Measurements from ENCODE around the gene CHD9. TPM values are rescaled to one million over a fixed set of nuclear protein-coding genes. Genes with fewer than 3 reads are reported as not detected.
"Not testable (repeated sequence)": the region's sequence is repeated elsewhere in the genome, so short reads cannot be mapped to it uniquely, and the experiment has no call there.

Gene CHD9
- total RNA-seq, 1 experiment from 2014 or later, result 18.9 TPM

GRCh38 chr16:53036066-53036465, 18.7 kb upstream of the CHD9 start (continued):
- TF ChIP-seq ATF3 (IDR thresholded peaks at IDR 0.05) (no peak), JUND (IDR thresholded peaks at IDR 0.05) (no peak), CBX3 (IDR thresholded peaks at IDR 0.05; ENCODE audit: low read depth) (no peak), ZBTB33 (IDR thresholded peaks at IDR 0.05; ENCODE audit: extremely low read depth, insufficient replicate concordance, low read length) (no peak), POLR2AphosphoS5 (IDR thresholded peaks at IDR 0.05; ENCODE audit: low read depth, low read length) (no peak), EZH2 (IDR thresholded peaks at IDR 0.05) (no peak)

- H3K9me3 ChIP-seq (ENCODE audit: control insufficient read depth in 1 of 2, insufficient read depth in 1 of 2, low read depth in 1 of 2, low read length in 2 of 2); DNase-seq (ENCODE audit: low read depth, low spot score); CTCF ChIA-PET; H3K27me3 ChIP-seq (ENCODE audit: insufficient read depth, low read length); intact Hi-C loops (cut with micrococcal nuclease); H3K4me1 ChIP-seq (ENCODE audit: control insufficient read depth in 1 of 2, insufficient read depth in 2 of 2, low read length in 2 of 2); H3K4me3 ChIP-seq (replicated peaks in 1 of 2; ENCODE audit: low read depth in 1 of 2, low read length in 2 of 2); H3K4me2 ChIP-seq (ENCODE audit: low read length); RAD21 ChIA-PET (ENCODE audit: low non-redundant PET in 1 of 2, low total read pairs in 2 of 2, uncharacterized antibody in 2 of 2, unreplicated experiment in 2 of 2); BruUV-seq (replicated peaks); H3K36me3 ChIP-seq (ENCODE audit: control insufficient read depth in 1 of 2, insufficient read depth in 2 of 2, low read length in 2 of 2); H3K9me2 ChIP-seq (ENCODE audit: insufficient read depth); H3K9ac ChIP-seq (ENCODE audit: low read length); H3K79me2 ChIP-seq (ENCODE audit: insufficient read depth, low read length); ATAC-seq; H2AFZ ChIP-seq (ENCODE audit: low read depth, low read length, poor library complexity, severe bottlenecking); H3K27ac ChIP-seq (ENCODE audit: low read depth, low read length); H4K20me1 ChIP-seq (ENCODE audit: insufficient read depth); POLR2A ChIA-PET: not testable (repeated sequence)
Measured at GRCh38 chr16:53036711-53037110, 18.1 kb upstream of the CHD9 start.

- CTCF ChIA-PET, result no interaction called here
- no peak overlapping the region for H3K27ac ChIP-seq (ENCODE audit: low read depth, low read length)
- no peaks in the 10 kb centered on the region for H3K27me3 ChIP-seq (ENCODE audit: insufficient read depth, low read length)
- ATAC-seq (no peak), DNase-seq (ENCODE audit: low read depth, low spot score) (no peak)
- TF ChIP-seq EGR1 (IDR thresholded peaks at IDR 0.05; ENCODE audit: low read depth), result no peak
- no peak for TF ChIP-seq CBX3 (IDR thresholded peaks at IDR 0.05; ENCODE audit: low read depth)
- TF ChIP-seq EZH2 (IDR thresholded peaks at IDR 0.05), result no peak
- TF ChIP-seq ELF1 (IDR thresholded peaks at IDR 0.05; ENCODE audit: borderline replicate concordance, low read depth), result no peak
- TF ChIP-seq SRF (IDR thresholded peaks at IDR 0.05; ENCODE audit: low read depth), result no peak
- no peak for TF ChIP-seq CEBPB (IDR thresholded peaks at IDR 0.05; ENCODE audit: low read depth)
- no peak for TF ChIP-seq SIN3A (IDR thresholded peaks at IDR 0.05; ENCODE audit: low read depth)
- TF ChIP-seq POLR2AphosphoS5 (IDR thresholded peaks at IDR 0.05; ENCODE audit: low read depth, low read length), result no peak
- TF ChIP-seq EZH2phosphoT487 (IDR thresholded peaks at IDR 0.05; ENCODE audit: borderline replicate concordance), result no peak
- no peak for TF ChIP-seq RAD21 (IDR thresholded peaks at IDR 0.05; ENCODE audit: low read depth)
- TF ChIP-seq POLR2A (IDR thresholded peaks at IDR 0.05; ENCODE audit: borderline replicate concordance, extremely low read depth, insufficient read depth, insufficient read length), result no peak
- TF ChIP-seq ATF3 (IDR thresholded peaks at IDR 0.05), result no peak
- TF ChIP-seq ZBTB33 (IDR thresholded peaks at IDR 0.05; ENCODE audit: extremely low read depth, insufficient replicate concordance, low read length), result no peak
- H3K4me2 ChIP-seq (ENCODE audit: low read length), result no peak overlapping the region
- intact Hi-C loops (cut with micrococcal nuclease), result no loop called here
- H3K9me2 ChIP-seq (ENCODE audit: insufficient read depth), result no peaks in the 10 kb centered on the region
- no peaks in the 10 kb centered on the region for H3K9me3 ChIP-seq (ENCODE audit: control insufficient read depth in 1 of 2, insufficient read depth in 1 of 2, low read depth in 1 of 2, low read length in 2 of 2)
- H3K4me3 ChIP-seq (replicated peaks in 1 of 2; ENCODE audit: low read depth in 1 of 2, low read length in 2 of 2), result no peak overlapping the region
- RAD21 ChIA-PET (ENCODE audit: low non-redundant PET in 1 of 2, low total read pairs in 2 of 2, uncharacterized antibody in 2 of 2, unreplicated experiment in 2 of 2), result no interaction called here
- peaks cover 0 to 3% of the 10 kb centered on the region in 2 experiments; a peak in 1 of 4 replicates for H3K4me1 ChIP-seq (ENCODE audit: control insufficient read depth in 1 of 2, insufficient read depth in 2 of 2, low read length in 2 of 2)
- no TSS peak for BruUV-seq (replicated peaks)
- no peaks in the 10 kb centered on the region for H4K20me1 ChIP-seq (ENCODE audit: insufficient read depth)
- H3K79me2 ChIP-seq (ENCODE audit: insufficient read depth, low read length), result no peaks in the 10 kb centered on the region
- H2AFZ ChIP-seq (ENCODE audit: low read depth, low read length, poor library complexity, severe bottlenecking), result no peak overlapping the region
- POLR2A ChIA-PET, result no interaction called here
- H3K9ac ChIP-seq (ENCODE audit: low read length), result no peak overlapping the region
- no peaks in the 10 kb centered on the region for H3K36me3 ChIP-seq (ENCODE audit: control insufficient read depth in 1 of 2, insufficient read depth in 2 of 2, low read length in 2 of 2)
Measured at GRCh38 chr16:53040788-53041187, 14.0 kb upstream of the CHD9 start.

Data from HCT116 (cell line).